Fibroblast of the conjunctiva (primary cell): ENCODE measurements around the gene TNIP2.

Experiments
- DNase-seq: peaks from one replicate; pipeline ENCODE4 v3.0.0-alpha.2; 2010; ENCODE audit warnings: low read depth

The TNIP2 gene

GRCh38 chr4:2716236-2716635, 39.9 kb downstream of the TNIP2 start:
- no peak for DNase-seq

GRCh38 chr4:2715426-2715825, 40.7 kb downstream of the TNIP2 start:
- DNase-seq, result no peak

GRCh38 chr4:2714918-2715317, 41.2 kb downstream of the TNIP2 start:
- DNase-seq, result no peak

GRCh38 chr4:2714061-2714770, 41.9 kb downstream of the TNIP2 start:
- no peak for DNase-seq

GRCh38 chr4:2713337-2713736, 42.8 kb downstream of the TNIP2 start:
- no peak for DNase-seq

- DNase-seq, result no peak
Measured at GRCh38 chr4:2712261-2712842, 43.8 kb downstream of the TNIP2 start.

- DNase-seq, result no peak
Measured at GRCh38 chr4:2702770-2703169, 53.4 kb downstream of the TNIP2 start.

GRCh38 chr4:2702361-2702760, 53.8 kb downstream of the TNIP2 start:
- no peak for DNase-seq

GRCh38 chr4:2700031-2700430, 56.1 kb downstream of the TNIP2 start:
- no peak for DNase-seq

GRCh38 chr4:2699534-2699933, 56.6 kb downstream of the TNIP2 start:
- no peak for DNase-seq

- DNase-seq, result no peak
Measured at GRCh38 chr4:2698951-2699505, 57.1 kb downstream of the TNIP2 start.

GRCh38 chr4:2698504-2698903, 57.6 kb downstream of the TNIP2 start:
- DNase-seq, result no peak

GRCh38 chr4:2697995-2698414, 58.1 kb downstream of the TNIP2 start:
- no peak for DNase-seq

GRCh38 chr4:2696423-2696822, 59.7 kb downstream of the TNIP2 start:
- DNase-seq, result no peak

- no peak for DNase-seq
Measured at GRCh38 chr4:2695346-2696060, 60.6 kb downstream of the TNIP2 start.

- DNase-seq, result no peak
Measured at GRCh38 chr4:2694691-2695090, 61.4 kb downstream of the TNIP2 start.

GRCh38 chr4:2691952-2692435, 64.1 kb downstream of the TNIP2 start:
- no peak for DNase-seq
